OCI-LY3 (cell line): ENCODE measurements around the gene BTBD2.

Source experiments
- CTCF ChIP-seq: fragments of 200-600, 300-600 bp; sonication (generic); IDR thresholded peaks from 2 replicates; pipeline ENCODE4 v1.5.1; 2014; ENCODE audit warnings: antibody characterized with exemption, low read length, low read depth
- EZH2phosphoT487 ChIP-seq: fragments of 200-600 bp; shearing (Covaris generic); IDR thresholded peaks from 2 replicates; pipeline ENCODE4 v1.6.1; 2018; ENCODE audit warnings: antibody characterized with exemption, mixed run types, low read depth

GRCh38 chr19:2003874-2004273 is 11.6 kb downstream of the BTBD2 start:
- TF ChIP-seq CTCF (no peak), EZH2phosphoT487 (no peak)
